EH (cell line): ENCODE data around the gene HIP1R.
"Not testable (repeated sequence)": the region's sequence is repeated elsewhere in the genome, so short reads cannot be mapped to it uniquely, and the experiment has no call there.

ENCODE experiments used
- DNase-seq: peaks from one replicate; pipeline ENCODE4 v3.0.0-alpha.2; 2015; ENCODE audit warnings: low read depth

The HIP1R gene

DNA sequence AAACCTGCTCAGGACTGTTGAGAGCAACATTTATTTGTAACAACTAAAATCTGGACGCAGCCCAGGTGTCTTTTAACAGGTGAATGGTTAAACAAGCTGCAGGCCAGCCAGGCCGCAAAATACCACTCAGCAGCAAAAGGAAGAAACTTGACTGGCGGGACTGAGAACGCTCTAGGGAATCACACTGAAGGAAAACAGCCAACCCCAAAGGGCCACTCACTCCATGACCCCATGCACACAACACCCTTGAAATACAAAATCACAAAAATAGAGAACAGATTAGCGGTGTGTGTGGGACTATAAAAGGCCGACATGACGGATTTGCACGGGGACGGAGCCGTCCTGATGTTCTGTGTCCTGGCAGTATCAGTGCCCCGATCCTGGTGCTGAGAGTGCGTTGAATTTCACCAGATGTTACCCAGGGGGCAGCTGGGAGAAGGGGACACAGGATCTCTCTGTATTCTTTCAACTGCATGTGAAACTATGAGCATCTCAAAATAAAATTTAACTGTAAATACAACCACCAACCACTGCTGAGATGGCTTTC is 37.6 kb downstream of the HIP1R start:
- DNase-seq = no peak

DNA sequence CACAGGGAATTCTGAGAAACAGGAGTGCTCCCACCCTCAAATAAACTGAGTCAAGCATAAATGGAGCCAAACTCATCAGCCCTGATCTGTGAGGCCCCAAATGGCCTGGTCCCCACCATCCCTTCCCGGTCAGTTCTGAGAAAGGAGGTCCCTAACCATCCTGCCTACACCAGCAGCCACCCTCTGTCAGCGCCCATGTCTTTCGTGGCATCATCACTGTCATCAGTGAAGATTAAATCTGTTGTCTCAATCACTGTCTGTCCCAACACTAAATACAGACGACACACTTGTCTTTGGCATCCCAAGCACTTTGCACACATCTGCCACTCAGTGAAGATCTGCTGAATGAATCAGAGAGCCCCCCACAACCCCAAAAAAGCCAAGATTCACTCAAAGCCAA is 38.3 kb downstream of the HIP1R start:
- DNase-seq = no peak

DNA sequence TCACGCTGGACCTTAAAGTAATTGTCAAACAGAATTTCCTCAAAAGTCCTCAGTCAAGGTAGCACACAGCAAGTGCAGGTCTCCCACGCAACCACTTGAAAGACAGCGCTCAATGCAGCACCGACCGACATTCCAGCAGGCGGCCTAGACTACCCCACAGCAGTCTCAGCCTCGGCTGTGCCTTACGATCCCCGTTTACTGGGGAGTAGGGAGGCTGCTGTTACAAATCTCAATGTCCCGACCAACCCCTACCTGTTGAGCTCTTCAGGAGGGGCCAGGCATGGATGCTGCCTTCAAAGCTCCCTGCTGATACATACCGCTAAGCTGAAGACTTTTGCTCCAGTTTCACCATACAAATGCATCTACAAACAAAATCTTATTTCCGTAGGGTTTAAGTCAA is 38.8 kb downstream of the HIP1R start:
- DNase-seq = no peak

DNA sequence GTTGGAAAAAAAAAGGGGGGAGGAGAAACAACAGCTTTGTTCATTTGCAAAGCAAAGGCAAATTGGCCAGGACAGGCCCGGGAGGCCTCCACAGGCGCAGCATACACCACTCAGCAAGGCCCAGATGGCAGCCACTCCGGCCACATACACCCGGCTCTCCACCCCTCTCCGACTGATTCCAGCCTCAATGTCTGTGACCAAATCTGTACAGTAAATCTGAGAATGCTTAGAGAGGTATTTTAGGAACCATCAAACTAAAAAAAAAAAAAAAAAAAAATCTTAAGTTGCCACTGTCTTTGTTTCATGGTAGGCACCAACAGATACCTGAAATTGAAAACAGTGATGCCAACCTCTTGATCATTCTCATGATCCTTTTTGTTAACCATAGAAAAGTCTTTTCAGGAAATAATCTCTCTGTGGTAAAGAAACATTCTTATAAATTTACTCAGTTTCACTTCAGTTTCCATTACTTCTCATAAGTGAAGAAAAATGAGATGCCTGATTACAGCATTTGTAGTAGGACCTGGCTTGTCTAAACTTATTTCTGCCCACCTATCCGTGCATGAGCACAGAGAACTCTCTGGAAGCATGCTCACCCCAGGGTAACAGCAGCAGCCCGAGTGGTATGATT is 40.4 kb downstream of the HIP1R start:
- peak; percentile 27 for DNase-seq

DNA sequence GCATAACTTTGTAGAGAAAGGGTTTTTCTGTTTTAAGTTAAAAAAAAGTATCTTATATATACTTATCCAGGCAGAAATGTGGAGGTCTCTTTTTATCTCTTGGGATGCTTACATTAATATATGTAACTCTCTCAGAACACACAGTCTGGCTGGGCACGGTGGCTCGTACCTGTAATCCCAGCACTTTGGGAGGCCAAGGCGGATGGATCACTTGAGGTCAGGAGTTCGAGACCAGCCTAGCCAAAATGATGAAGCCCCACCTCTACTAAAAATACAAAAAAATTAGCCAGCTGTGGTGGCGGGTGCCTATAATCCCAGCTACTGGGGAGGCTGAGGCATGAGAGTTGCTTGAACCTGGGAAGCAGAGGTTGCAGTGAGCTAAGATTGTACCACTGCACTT is 41.0 kb downstream of the HIP1R start:
- not testable (repeated sequence) for DNase-seq

DNA sequence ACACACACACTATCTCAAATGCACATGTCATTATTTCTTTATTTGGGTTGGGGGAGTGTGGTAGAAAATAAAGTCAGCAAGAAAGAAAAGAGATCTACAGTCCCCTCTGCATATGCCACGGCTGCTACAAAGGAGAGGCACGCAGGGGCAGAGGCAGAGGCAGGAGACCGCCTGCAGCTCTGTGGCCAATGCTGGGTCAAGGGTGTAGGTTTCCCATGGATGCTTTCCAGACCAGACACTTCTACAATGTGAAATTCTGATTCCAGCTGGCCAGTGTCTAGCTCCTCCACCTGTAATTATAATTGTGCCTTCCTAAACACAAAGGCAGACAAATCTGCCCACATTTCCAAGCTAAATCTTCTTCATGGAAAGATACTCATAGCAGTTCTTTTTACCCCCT is 41.5 kb downstream of the HIP1R start:
- DNase-seq = peak; percentile 33

DNA sequence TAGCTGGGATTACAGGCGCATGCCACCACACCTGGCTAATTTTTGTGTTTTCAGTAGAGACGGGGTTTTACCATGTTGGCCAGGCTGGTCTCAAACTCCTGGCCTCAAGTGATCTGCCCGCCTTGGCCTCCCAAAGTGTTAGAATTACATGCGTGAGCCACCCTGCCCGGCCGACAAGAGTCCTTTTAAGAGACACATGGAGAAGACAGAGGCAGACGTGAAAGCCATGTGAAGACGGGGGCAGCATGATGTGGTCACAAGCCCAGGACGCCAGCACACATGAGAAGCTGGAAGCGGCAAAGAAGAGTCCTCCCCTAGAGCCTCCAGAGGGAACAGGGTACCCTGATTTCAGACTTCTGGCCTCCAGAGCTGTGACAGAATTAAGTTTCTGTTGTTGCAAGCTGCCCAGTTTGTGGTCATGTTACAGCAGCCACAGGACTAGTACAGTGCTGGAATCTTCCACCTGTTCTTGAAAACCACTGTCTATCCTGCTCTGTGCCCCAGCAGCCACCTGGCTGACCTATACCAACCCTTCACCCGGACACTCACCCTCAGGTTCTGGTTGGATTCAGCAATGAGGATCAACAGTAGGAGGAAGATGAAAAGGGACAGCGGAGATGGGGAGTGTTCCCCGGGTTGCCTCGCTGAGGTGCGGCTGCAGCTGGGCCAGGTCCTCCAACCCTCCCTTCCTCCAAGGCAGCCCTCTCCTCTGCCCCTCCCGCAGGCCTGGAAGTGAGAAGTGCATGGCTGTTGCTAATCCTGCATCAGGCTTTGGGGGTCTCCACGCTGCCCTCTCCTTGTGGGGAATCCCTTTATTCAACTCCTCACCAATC is 43.7 kb downstream of the HIP1R start:
- DNase-seq = no peak

DNA sequence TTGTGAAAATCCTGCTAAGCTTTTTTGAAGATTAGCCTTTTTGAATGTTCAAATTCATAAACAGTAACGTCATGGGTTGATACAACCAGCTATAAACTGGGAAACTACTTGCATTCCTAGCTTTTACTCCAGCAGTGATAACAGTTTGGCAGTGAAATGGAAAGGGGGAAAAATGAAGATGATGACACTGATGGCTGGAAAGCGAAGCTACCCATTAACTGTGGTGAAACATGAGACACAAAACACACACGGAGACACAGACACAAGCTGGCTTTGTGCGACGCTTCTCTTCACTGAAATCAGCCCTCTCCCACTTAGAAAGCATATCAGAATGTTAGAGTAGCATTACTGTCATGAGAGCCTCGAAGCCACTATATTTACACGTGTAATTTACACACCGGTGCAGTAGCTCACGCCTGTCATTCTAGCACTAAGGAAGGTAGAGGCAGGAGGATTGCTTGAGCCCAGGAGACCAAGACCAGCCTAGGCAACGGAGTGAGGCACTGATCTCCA is 45.0 kb downstream of the HIP1R start:
- DNase-seq = peak; percentile 67

DNA sequence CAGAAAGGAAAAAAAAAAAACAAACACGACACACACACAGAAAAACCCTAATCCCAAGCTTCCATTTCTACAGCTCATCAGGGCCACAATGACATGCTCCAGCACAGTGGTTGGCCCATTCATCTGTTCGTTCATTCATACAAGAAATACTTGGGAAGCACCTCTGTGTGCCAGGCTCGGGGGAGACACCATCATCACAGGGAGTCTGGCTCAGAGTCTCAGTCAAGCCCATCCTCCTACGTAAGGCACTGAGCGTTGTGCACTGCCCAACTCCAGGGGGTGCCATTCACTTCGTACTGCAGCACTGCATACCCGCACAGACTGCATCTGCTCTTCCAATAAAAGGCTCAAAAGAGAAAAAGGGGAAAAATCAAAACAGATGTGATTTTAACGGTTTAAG is 45.4 kb downstream of the HIP1R start:
- peak; percentile 58 for DNase-seq

DNA sequence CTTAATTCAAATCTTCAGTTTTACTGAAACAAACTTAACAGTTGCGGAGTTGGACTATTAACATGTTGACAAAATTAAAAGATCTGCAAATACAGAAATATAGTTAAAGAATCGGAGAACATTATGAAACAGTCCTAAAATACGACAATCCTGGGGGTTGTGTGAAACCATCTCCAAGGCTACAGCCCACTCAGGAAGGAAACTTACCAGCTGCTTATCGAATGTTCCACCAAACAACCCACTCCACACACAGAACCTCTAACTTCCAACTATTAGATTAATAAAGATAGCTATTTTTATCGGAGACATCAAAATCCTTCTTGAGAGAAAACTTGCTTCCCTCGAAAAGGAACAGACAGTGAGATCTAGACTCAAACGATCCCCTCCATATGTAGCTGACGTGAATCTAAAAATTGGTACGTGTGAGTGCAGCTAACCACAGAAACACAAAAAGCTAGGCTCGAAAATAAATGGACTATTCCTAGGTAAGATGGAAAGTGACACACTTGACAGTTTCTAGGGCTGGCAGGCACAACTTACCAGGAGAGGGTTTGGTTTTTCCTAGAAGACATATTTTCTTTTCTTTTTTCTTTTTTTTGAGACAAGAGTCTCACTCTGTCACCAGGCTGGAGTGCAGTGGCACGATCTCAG is 47.8 kb downstream of the HIP1R start:
- DNase-seq = no peak

DNA sequence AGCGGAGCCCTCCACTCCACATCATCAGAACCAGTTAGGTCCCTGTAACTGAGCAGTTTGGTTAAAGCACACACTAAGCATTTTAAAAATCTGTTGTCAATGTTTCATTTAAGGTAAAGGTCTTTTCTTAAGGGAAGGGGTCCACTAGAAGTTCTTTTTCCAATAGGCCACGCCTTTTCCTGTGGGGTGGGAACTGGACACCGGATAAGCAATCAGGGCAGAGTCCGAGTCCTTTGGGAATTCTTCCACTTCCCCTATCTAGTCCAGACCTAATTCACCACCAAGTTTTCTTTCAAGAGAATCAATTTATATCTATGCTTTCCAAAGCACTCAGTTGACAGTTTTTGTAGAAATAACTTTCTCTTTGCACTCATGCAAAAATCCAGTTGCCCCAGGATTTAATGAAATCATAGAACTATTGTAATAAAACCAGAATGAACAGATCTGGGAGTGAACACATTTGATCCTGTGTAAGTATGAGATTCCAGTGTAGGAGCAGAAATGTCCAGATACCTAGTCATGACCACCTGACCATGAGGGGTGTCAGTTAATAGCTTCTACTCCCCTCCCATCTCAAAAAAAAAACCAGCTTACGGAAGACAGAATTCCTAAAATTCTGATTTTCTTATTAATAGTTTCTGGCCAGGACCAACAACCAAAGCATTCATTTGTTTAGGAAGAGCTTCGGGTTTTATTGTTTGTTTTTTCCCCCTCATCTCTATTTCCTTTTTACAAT is 49.0 kb downstream of the HIP1R start:
- peak; percentile 44 for DNase-seq

DNA sequence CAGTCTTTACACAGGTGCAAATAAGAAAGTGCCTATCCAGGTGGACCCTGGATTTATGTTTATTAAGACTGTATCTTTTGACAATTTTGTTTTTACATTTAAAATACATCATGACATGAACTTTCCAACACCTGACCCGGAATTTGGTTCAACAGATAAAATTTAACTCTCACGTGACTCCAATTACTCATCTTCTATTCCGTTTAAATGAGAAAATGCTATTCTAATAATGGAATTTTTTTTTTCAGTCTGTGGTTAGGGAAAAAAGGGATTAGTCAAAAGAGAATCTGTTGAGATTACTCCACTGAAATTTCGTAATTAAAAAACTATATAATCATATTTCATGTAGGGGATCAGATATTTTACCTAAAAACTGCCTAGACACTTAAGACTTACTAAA is 49.6 kb downstream of the HIP1R start:
- peak; percentile 44 for DNase-seq

DNA sequence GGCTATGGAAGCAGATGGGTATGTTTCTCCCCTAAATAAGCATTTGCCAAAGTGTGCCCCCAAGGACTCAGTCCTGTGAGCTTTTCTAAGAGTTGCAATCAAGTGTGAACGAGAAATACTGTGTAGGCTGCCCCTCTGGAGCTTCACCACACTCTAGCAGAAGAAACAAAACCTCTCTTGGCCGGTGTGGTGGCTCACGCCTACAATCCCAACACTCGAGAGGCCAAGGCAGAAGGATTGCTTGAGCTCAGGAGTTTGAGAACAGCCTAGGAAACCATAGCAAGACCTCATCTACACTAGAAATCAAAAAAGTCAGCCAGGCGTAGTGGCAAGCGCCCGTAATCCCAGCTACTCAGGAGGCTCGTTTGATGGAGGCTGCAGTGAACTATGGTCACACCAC is 50.9 kb downstream of the HIP1R start:
- no peak for DNase-seq

DNA sequence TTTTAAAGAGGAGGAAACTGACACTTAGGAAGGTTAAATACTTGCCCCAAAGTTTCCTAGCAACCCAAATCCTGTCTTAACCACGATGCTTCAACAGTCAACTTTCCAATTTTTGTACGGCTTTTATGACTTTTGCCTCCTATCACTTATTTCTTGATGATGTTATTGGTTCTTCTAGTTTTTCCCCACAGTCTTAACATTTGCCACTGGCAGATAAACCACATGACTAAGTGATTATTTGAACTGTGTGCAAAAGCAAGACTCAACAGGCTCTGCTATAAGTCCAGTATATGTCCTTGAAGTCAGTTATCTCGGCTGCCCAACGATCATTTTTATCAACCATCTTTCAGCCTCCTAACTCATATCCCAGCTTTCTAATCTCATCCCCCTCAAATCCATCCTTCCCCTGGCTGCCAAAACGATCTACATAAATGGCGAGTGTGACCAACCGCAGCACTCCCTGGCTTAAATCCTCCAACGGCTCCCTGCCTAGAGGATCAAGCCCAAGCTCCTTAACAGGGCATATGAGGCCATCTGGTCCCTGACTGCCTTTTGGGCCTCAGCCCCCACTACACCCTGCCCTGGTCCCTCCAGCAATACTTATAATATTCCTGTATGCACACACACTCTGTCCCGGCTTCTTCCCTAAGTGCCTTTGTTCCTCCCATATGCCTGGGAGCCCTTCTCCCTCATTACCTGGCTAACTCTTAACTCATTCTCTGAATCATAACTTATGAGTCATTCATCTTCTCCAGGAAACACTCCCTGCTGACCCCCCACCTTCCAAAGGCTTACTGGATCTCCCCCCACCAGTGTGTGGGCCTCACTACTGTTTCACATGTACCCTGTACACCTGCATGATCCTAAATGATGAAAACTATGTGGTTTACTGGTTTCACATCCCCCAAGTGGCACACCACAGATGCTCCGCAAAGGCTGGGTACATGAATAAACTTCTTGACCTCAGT is 51.9 kb downstream of the HIP1R start:
- peak; percentile 57 for DNase-seq

DNA sequence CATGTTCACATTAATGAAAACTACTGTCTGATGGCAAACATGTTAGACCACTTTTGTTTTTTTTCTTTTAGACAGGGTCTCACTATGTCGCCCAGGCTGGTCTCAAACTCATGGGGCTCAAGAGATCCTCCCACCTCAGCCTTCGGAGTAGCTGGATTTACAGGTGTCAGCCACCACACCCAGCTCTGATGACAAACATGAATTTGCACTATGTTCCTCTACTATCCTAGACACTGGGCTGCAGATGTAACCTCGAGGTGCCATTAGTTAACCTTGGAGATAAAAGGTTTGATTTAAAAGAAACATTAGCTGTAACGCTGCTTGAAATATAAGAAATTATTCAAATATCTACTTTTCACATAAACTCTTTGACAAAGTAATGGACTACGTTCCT is 52.6 kb downstream of the HIP1R start:
- DNase-seq = no peak

DNA sequence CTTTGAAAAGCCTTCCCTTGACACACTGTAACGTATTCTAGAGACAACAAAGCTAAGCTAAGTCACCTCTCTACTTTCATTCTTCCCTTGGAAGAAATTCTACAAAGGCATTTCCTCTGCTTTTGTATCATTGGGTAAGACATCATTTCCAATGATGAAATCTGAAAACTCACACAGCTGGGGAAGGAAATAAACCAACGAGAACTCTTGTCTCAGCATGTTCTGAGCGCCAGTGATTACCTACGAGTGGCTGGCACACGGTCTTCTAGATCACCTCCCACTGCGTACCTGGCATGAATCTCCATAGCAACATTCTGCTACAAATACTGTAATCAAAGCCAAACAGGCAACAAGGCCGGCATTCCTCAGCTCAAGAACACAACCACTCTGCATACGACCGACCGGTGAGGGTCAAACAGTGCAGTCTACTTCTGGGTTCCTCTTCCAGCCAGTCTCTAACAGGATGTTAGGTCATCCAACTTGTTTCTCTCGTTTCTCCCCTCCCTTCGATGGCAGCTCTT is 53.0 kb downstream of the HIP1R start:
- peak; percentile 60 for DNase-seq

DNA sequence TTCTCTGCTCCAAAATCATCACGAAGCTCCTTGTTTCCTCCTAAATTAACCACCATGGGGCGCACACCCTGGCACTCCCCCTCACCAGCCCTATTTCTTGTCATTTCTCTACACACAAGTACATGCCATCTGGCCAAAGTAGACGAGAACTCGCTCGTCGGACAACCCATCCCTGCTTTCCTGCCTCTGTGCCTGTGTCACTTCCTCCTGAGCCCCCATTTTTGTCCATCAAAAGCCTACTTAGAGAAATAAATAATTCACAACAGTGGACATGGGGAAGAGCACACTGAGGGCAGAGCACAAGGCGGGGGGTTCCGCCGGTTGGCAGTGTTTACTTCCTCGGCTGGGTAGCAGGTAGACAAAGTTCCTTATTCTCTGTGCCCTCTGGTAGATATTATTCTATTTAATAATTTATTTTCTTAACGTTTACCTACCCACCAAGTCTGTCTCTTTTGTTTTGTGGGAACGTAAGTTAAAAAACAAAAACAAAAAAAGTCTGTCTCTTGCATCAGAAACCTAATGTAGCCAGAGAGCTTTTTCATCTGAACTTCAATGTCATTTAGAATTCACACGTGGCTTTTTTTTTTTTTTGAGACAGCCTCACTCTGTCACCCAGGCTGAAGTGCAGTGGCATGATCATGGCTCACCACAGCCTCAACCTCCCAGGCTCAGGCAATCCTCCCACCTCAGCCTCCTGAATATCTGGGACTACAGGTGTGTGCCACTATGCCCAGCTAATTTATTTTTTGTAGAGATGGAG is 54.7 kb downstream of the HIP1R start:
- no peak for DNase-seq

DNA sequence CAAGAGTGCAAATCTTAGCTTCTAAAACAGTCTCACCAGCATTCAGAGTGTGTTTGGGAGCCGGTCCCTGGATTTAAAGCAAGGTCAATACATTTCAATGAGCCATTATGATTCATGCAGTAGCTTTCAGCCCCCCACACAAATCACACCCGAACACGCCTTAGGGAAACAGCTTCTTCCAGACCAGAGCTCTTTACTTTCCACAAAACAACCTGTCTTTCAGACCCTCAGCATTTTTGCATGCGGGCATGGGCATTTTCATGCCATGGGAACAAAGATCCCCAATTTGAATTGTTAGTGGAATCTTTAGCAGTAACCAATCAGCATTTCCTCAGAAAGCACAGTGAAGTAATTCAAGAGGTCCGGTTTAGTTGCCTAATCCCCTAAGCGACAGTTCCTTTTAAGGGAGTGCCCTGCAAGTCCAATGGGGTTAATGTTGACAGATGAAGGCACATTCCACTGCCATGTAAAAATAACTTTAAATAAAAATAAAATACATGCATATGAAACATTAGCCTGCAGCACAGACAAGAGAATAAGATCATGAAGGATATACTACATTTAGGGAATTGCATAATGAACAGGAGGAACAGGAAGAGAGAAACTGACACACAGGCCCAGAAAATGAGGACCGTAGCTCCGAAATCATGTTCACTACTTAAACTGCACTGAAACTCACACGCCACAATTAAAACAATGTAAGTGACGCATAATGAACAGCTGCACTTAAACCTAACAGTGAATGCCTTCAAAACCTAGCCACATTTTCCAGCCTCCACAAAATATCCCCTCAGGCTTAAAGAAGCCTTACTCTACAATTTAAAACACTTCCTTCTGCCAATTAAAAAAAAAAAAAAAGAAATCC is 56.6 kb downstream of the HIP1R start:
- peak; percentile 94 for DNase-seq

DNA sequence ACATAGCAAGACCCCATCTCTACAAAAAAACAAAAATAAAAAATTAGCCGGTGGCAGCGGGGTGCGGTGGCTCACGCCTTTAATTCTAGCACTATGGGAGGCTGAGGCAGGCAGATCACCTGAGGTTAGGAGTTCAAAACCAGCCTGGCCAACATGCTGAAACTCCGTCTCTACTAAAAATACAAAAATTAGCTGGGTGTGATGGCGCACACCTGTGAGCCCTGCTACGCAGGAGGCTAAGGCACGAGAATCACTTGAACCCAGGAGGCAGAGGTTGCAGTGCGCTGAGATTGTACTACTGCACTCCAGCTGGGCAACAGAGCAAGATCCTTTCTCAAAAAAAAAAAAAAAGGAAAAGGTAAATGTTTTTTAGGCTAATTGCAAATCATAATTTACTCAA is 57.5 kb downstream of the HIP1R start:
- not testable (repeated sequence) for DNase-seq
